ENCODE measurements around the gene TTC34.
"Not testable (repeated sequence)": the region's sequence is repeated elsewhere in the genome, so short reads cannot be mapped to it uniquely, and the experiment has no call there.

Gene TTC34

GRCh38 chr1:2759433-2759832 is 42.1 kb downstream of the TTC34 start:
- not testable (repeated sequence) for DNase-seq

GRCh38 chr1:2757519-2757918 is 44.0 kb downstream of the TTC34 start:
- not testable (repeated sequence) for DNase-seq

GRCh38 chr1:2755426-2755825 is 46.1 kb downstream of the TTC34 start:
- not testable (repeated sequence) for DNase-seq

- DNase-seq, result not testable (repeated sequence)
Measured at GRCh38 chr1:2754597-2754996, 46.9 kb downstream of the TTC34 start.

- DNase-seq, result not testable (repeated sequence)
Measured at GRCh38 chr1:2752503-2752902, 49.0 kb downstream of the TTC34 start.

GRCh38 chr1:2751866-2752265 is 49.6 kb downstream of the TTC34 start:
- not testable (repeated sequence) for DNase-seq

- not testable (repeated sequence) for DNase-seq
Measured at GRCh38 chr1:2750766-2751730, 50.4 kb downstream of the TTC34 start.

GRCh38 chr1:2750041-2750680 is 51.3 kb downstream of the TTC34 start:
- not testable (repeated sequence) for DNase-seq

- not testable (repeated sequence) for DNase-seq
Measured at GRCh38 chr1:2748626-2749025, 52.9 kb downstream of the TTC34 start.

- not testable (repeated sequence) for DNase-seq
Measured at GRCh38 chr1:2694796-2695195, 106.7 kb downstream of the TTC34 start.

- not testable (repeated sequence) for DNase-seq
Measured at GRCh38 chr1:2690180-2690579, 111.3 kb downstream of the TTC34 start.

- DNase-seq, result not testable (repeated sequence)
Measured at GRCh38 chr1:2688336-2688665, 113.2 kb downstream of the TTC34 start.

GRCh38 chr1:2687638-2688335 is 113.7 kb downstream of the TTC34 start:
- not testable (repeated sequence) for DNase-seq

GRCh38 chr1:2687174-2687591 is 114.3 kb downstream of the TTC34 start:
- DNase-seq, result not testable (repeated sequence)

GRCh38 chr1:2686091-2686863 is 115.2 kb downstream of the TTC34 start:
- DNase-seq, result not testable (repeated sequence)

GRCh38 chr1:2685671-2686070 is 115.8 kb downstream of the TTC34 start:
- not testable (repeated sequence) for DNase-seq

GRCh38 chr1:2684878-2685277 is 116.6 kb downstream of the TTC34 start:
- not testable (repeated sequence) for DNase-seq

GRCh38 chr1:2684000-2684399 is 117.5 kb downstream of the TTC34 start:
- DNase-seq, result peak in 1 of 3 donors; percentile 4

GRCh38 chr1:2683321-2683741 is 118.2 kb downstream of the TTC34 start:
- DNase-seq, result not testable (repeated sequence)

GRCh38 chr1:2682879-2683278 is 118.6 kb downstream of the TTC34 start:
- DNase-seq, result not testable (repeated sequence)

- DNase-seq, result not testable (repeated sequence)
Measured at GRCh38 chr1:2676726-2677125, 124.8 kb downstream of the TTC34 start.

GRCh38 chr1:2671656-2672055 is 129.8 kb downstream of the TTC34 start:
- not testable (repeated sequence) for DNase-seq
